ENCODE results near the gene EFCAB6. TPM values are rescaled to one million over a fixed set of nuclear protein-coding genes. Genes with fewer than 3 reads are reported as not detected.

EFCAB6 gene
- total and polyA plus RNA-seq, 10 of the 15 experiments (the other 5 are each of a cell fraction or from before 2014, with no cell fraction given) = 0.05 to 0.42 (median 0.19) TPM

DNA sequence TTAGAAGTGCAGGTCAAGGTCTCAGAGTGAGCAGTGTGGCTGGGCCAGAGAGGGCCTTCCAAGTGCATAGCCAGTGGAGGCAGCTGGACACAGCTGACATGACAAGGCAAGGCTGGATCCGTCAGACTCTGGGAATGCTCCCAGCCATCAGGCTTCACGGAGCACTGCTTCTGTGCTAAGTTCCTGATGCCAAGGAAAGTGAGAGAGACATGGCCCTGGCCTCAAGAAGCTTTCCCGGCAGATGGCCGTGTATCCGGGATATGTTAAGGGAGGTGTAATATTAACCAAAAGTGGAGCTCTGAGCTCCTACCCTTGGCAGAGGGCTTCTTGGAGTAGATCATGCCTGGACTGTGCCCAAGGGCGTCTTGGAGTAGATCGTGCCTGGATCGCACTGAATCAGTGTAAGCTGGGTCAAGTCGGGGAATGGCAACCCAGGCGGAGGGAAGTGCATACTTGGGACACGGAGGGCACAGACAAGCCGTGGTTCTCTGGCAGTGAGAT lies 7.4 kb upstream of the EFCAB6 start (continued):
- TF ChIP-seq E4F1 (IDR thresholded peaks at IDR 0.05; ENCODE audit: borderline replicate concordance, partially characterized antibody) (no peak), MTA3 (IDR thresholded peaks at IDR 0.05; ENCODE audit: borderline replicate concordance, low read length) (no peak), ELK1 (IDR thresholded peaks at IDR 0.05; ENCODE audit: low read depth, low read length) (no peak), ZBTB4 (CRISPR knock-in tag; IDR thresholded peaks at IDR 0.05) (no peak), SPI1 (IDR thresholded peaks at IDR 0.05; ENCODE audit: borderline replicate concordance, insufficient read depth, low read depth, low read length) (no peak), CTCF (IDR thresholded peaks at IDR 0.05 in 2 of 3, conservative IDR thresholded peaks at IDR 0.05 in 1 of 3; ENCODE audit: control insufficient read depth in 2 of 3, extremely low read depth in 1 of 3, insufficient read depth in 1 of 3, low read depth in 3 of 3, low read length in 3 of 3) (no peak)

All from GM12878 (cell line).